GM19324 (cell line): ENCODE measurements around the gene UBE3B.
"Not testable (repeated sequence)": the region's sequence is repeated elsewhere in the genome, so short reads cannot be mapped to it uniquely, and the experiment has no call there.

Experiments
- ATAC-seq: cut with Tn5 transposase; IDR thresholded peaks from one replicate; pipeline ENCODE4 v1.9.1; 2021; ENCODE audit warnings: mild to moderate bottlenecking, moderate library complexity; ENCODE audit not compliant: unreplicated experiment, low FRiP score

Gene UBE3B

DNA sequence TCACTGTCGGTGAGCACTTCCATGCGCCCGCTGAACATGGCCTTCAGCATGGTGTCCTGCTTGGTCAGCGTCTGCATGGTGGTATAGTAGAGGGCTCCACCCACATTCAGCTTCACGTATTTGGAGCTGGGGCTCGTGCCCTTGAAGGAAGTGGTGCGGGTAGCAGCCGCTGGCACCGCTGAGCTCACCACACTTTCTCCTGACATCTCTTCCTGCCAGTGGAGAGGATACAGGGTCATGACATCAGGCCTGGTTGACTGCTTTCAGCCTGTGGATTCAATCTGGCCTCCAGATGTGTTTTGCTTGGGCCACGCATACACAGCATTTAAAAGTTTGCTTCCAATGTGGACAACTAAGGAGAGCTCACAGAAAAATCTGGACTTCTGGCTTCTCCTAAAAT is 7.9 kb upstream of the UBE3B start:
- no peak for ATAC-seq

DNA sequence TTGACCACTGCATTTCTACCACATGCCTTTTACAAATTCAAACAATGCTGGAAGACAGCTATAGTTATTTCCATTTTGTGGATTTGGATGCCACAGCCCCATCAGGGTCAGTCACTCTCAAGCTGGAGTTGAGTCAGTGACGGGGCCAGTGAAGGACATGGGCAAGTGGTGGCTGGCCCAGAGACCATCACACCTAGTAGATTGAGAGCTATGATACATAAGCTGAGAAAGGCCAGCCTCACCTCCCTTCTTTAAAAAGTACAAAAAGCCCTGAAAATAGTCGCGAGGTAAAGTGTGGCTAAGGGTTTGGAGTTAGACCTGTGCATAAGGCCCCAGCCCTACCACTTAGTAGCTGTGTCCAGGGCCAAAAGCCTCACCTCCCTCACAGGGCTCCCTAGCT is 4.4 kb upstream of the UBE3B start:
- no peak for ATAC-seq

DNA sequence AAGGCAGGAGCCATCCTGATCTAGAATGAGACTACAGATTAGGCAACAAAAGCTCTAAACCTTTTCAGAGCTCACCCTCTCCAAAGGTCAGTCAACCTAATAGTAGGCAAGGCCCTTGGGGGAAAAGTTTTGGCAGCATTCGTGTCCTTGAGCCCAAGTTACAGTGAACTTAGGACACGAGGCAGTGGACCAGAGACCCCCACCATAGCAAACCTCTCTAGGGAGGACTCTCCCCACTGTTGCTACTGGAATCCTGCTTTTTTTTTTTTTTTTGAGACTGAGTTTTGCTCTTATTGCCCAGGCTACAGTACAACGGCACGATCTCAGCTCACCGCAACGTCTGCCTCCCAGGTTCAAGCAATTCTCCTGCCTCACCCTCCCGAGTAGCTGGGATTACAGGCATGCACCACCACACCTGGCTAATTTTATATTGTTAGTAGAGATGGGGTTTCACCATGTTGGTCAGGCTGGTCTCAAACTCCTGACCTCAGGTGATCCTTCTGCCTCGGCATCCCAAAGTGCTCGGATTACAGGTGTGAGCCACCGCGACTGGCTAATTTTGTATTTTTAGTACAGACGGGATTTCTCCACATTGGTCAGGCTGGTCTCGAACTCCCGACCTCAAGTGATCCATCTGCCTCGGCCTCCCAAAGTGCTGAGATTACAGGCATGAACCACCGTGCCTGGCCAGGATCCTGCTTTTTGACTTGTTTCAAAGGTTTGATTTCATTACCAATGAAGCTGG is 3.7 kb upstream of the UBE3B start:
- not testable (repeated sequence) for ATAC-seq

DNA sequence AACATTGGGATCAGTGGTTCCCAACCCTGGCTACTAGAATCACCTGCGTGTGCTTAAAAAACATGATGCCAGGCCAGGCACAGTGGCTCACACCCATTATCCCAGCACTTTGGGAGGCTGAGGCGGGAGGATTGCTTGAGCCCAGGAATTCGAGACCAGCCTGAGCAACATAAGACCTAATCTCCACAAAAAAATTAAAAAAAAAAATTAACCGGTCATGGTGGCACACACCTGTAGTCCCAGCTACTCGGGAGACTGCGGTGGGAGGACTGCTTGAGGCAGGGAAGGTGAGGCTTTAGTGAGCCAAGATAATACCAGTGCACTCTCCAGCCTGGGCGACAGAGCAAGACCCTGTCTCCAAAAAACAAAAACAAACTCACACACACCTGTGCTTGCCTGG is 2.3 kb upstream of the UBE3B start:
- ATAC-seq = no peak

- ATAC-seq = no peak
Observed at GRCh38 chr12:109475993-109476806, 1.2 kb upstream of the UBE3B start.

- ATAC-seq = no peak
Observed at GRCh38 chr12:109476807-109477184, 638 bp upstream of the UBE3B start.

- ATAC-seq = no peak
Observed at GRCh38 chr12:109477963-109478315, 505 bp downstream of the UBE3B start.

- no peak for ATAC-seq
Observed at GRCh38 chr12:109479761-109480160, 2.3 kb downstream of the UBE3B start.

GRCh38 chr12:109480356-109480755 is 2.9 kb downstream of the UBE3B start:
- ATAC-seq = no peak

DNA sequence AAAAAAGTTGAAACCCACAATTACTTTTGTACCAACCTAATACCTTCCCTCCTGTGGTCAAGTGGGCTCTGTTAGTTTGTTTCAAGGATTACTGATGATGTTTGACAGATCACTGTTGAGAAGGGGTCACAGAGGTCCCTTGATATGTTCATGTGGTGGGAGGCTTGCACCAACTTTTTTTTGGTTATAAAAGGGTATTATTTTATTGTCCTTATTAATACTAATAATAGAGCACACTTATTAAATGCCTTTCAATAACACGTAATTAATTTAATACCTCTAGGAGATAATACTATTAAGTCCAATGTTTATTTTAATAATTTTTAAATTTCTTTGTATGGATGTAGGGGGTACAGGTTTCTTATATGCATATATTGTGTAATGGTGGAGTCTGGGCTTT is 4.4 kb downstream of the UBE3B start:
- ATAC-seq = no peak

DNA sequence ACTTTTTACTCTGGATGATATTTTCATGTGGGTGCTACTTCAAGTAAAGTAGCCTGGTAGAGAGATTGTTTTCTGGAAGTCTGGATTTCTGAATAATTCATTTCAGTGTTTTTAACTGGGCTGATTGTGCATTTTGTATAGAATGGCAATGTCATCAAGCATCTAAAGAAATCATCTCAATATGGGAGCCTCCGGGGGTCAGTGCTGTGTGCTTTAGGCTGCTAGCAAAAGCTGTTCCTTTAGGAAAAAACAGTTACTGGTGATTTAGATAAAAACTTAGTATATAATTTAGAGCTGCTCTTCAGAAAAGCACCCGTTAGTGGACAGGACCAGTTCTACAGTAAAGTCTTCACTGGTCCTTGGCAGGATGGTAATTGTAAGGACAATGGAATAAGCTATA is 5.1 kb downstream of the UBE3B start:
- no peak for ATAC-seq

DNA sequence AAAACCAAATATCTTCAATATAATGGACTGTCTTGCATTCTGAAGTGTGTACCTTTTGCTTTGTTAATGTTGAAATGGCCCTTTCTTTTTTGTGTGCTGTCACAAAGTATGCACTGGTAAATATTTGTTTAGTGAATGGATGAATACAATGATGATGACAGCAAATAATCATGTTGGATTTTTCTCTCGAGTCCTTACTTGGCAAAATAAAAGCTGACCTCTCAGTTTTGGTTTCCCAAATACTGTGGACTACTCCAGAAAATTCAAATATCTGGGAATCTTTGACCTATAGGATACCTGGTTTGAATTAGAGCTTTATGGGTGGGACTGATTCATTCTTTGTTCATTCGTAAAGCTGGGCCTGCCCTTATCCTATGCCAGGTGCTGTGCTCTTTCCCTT is 5.5 kb downstream of the UBE3B start:
- ATAC-seq = no peak

DNA sequence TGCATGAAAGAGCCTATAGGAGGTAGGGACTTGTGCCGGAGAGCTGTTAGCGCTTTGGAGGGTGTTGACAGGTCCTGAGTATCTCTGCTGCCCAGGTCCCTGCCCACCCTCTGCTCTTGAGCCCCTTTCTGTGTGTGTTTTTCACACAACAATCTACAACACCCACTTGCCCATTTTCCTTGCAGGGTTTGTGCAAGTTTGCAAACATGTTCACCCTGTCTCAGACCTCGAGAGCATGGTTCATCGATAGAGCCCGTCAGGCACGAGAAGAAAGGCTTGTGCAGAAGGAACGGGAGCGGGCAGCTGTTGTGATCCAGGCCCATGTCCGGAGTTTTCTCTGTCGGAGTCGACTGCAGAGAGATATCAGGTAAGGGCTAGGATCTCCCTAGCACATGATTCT is 5.9 kb downstream of the UBE3B start:
- ATAC-seq = no peak

DNA sequence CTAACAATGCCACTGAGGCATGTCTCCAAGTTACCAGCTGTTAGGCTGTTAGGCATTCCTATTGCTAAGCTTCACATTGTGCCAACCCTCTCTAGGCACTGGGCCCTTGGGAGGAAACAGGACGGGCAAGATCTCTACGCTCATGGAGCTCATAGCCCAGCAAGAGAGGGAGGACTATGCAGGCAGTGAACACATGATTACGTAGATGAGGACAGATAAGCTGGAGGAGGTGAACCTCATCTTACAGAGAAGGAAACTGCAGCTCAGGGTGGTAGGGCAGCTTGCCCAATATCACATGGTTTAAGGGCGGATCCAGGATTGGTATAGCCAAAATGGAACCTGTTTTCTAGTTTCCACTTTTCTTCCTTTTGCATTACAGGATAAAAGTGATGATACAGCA is 7.8 kb downstream of the UBE3B start:
- no peak for ATAC-seq

DNA sequence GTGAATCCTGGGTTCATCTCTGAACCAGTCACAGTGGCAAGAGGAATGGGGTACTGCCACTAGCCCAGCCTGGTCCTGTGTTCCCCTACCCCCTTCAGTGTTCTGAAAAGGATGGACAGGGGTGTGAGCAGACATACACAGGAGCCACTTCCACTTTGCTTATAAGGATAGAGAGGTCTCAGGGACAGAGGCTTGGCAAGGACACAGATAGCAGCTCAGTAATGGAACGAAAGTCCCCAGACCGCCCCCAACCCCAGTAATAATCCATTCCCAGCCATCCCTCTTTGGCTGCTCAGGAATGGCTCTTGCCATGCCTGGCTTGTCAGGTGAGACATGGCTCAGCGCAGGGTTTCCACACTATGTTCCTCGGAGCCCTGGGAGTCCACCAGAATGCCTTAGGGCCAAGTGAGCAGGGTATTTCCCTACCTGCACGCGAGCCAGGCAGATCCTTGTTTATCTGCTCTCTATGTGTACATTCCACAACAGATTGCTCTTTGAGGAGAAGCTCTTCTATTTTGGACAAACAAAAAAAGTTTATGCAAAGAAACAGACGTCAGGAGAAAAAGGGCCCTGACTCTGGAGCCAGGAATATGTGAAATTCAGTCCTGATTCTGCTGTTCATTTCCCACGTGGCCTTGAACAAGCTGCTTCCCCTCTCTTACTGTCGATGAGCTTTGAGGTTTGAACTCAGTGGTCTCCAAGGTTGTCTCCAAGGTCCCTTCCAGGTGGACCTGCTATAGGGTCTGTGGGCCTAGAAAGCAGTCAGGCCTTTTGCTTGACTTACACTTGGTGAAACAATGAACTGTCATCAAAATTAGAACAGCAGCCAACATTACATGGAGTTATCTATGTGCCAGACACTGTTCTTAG is 10.0 kb downstream of the UBE3B start:
- no peak for ATAC-seq

- ATAC-seq = no peak
Observed at GRCh38 chr12:109488051-109488665, 10.7 kb downstream of the UBE3B start.

- ATAC-seq = no peak
Observed at GRCh38 chr12:109489016-109489954, 11.9 kb downstream of the UBE3B start.

- no peak for ATAC-seq
Observed at GRCh38 chr12:109489955-109490565, 12.6 kb downstream of the UBE3B start.

DNA sequence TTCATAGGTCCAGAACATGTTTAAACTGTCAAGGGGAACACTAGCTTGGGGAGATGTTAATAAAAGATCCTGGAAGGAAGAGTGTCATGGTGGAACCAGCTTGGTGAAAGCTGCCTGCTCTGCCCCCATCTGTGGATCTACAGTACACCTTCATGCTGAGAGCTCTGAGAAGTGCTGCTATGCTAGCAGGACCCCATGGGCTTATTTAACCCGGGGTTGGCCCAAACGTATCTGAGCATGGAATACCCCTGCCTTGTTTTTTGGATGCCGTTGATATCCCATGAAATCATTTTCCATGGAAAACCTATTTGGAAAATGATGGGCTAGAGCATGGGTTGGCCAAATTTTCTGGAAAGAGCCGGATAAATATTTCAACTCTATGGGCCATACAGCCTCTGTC is 14.2 kb downstream of the UBE3B start:
- ATAC-seq = no peak
